GM23338 (cell line): ENCODE measurements around the gene CHRNB2. TPM values are rescaled to one million over a fixed set of nuclear protein-coding genes. Genes with fewer than 3 reads are reported as not detected.

Experiments
- ATAC-seq: fragments of 200-7000 bp; cut with Tn5 transposase; 3 replicates; pipeline ENCODE4 v1.9.1; 2020
- DNase-seq: peaks from one replicate; pipeline ENCODE4 v3.0.0-alpha.2; 2015; ENCODE audit warnings: low spot score
- H2AFZ ChIP-seq: fragments of 200-600 bp; sonication (generic); 2 replicates; pipeline ENCODE4 v1.8.0; 2016; ENCODE audit warnings: antibody characterized with exemption, mild to moderate bottlenecking, moderate library complexity
- H3F3A ChIP-seq: fragments of 200-600 bp; sonication (generic); replicated peaks from 2 replicates; pipeline ENCODE4 v1.8.0; 2017; ENCODE audit warnings: antibody characterized with exemption, mixed run types, low read depth
- H3K27ac ChIP-seq: fragments of 200-600 bp; sonication (generic); 2 replicates; pipeline ENCODE4 v1.6.1; 2016; ENCODE audit warnings: low read depth
- H3K27me3 ChIP-seq: fragments of 200-600 bp; sonication (generic); 2 replicates; pipeline ENCODE4 v1.8.0; 2016; ENCODE audit warnings: mild to moderate bottlenecking, mixed run types, moderate library complexity; ENCODE audit not compliant: insufficient read depth
- H3K36me3 ChIP-seq: fragments of 200-600 bp; sonication (generic); 2 replicates; pipeline ENCODE4 v1.8.0; 2016; ENCODE audit warnings: mild to moderate bottlenecking; ENCODE audit not compliant: insufficient read depth
- H3K4me1 ChIP-seq: fragments of 200-600 bp; sonication (generic); 2 replicates; pipeline ENCODE4 v1.8.0; 2016; ENCODE audit warnings: mild to moderate bottlenecking, moderate library complexity; ENCODE audit not compliant: insufficient read depth
- H3K4me2 ChIP-seq: fragments of 200-600 bp; sonication (generic); 2 replicates; pipeline ENCODE4 v1.7.1; 2017; ENCODE audit warnings: mixed run types
- H3K4me3 ChIP-seq: fragments of 200-600 bp; sonication (generic); 2 replicates; pipeline ENCODE4 v1.6.1; 2016; ENCODE audit warnings: mixed run types
- H3K79me2 ChIP-seq: fragments of 200-600 bp; sonication (generic); replicated peaks from 2 replicates; pipeline ENCODE4 v1.8.0; 2017; ENCODE audit warnings: mild to moderate bottlenecking; ENCODE audit not compliant: insufficient read depth
- H3K9me2 ChIP-seq: fragments of 200-600 bp; sonication (generic); 2 replicates; pipeline ENCODE4 v1.8.0; 2017; ENCODE audit not compliant: insufficient read depth
- H4K20me1 ChIP-seq: fragments of 200-600 bp; sonication (generic); replicated peaks from 2 replicates; pipeline ENCODE4 v1.8.0; 2017; ENCODE audit warnings: mild to moderate bottlenecking; ENCODE audit not compliant: insufficient read depth
- H3K27ac Mint-ChIP-seq: 2 replicates; pipeline ENCODE4 v1.8.0; 2020; ENCODE audit warnings: inconsistent platforms, mild to moderate bottlenecking, moderate library complexity, mixed read lengths
- H3K27me3 Mint-ChIP-seq: 3 replicates; pipeline ENCODE4 v1.8.0; 2022; ENCODE audit warnings: low read depth, mild to moderate bottlenecking, moderate library complexity, mixed read lengths, inconsistent platforms; ENCODE audit not compliant: insufficient read depth, poor library complexity
- H3K36me3 Mint-ChIP-seq: 3 replicates; pipeline ENCODE4 v1.8.0; 2021; ENCODE audit warnings: low read depth, mild to moderate bottlenecking, inconsistent platforms, moderate library complexity, mixed read lengths
- H3K4me1 Mint-ChIP-seq: 3 replicates; pipeline ENCODE4 v1.8.0; 2020; ENCODE audit warnings: mild to moderate bottlenecking, inconsistent platforms, mixed read lengths
- H3K4me3 Mint-ChIP-seq: 3 replicates; pipeline ENCODE4 v1.8.0; 2021; ENCODE audit warnings: moderate library complexity, mild to moderate bottlenecking, inconsistent platforms, mixed read lengths
- H3K9me3 Mint-ChIP-seq: 3 replicates; pipeline ENCODE4 v1.8.0; 2020; ENCODE audit warnings: moderate library complexity, mild to moderate bottlenecking, inconsistent platforms, mixed read lengths
- CREB1 ChIP-seq: fragments of 250-450 bp; sonication (Bioruptor Pico); IDR thresholded peaks from 2 replicates; pipeline ENCODE4 v1.5.0; 2020; ENCODE audit warnings: low read depth, mild to moderate bottlenecking, moderate library complexity
- ETS1 ChIP-seq: IDR thresholded peaks from 2 replicates; pipeline ENCODE4 v1.6.1; 2016; ENCODE audit warnings: antibody characterized with exemption
- EZH2 ChIP-seq: fragments of 200-600 bp; sonication (generic); IDR thresholded peaks from one replicate; pipeline ENCODE4 v1.8.0; 2017; ENCODE audit warnings: antibody characterized with exemption, mild to moderate bottlenecking, low read depth; ENCODE audit not compliant: unreplicated experiment
- EZH2phosphoT487 ChIP-seq: fragments of 200-600 bp; sonication (generic); IDR thresholded peaks from one replicate; pipeline ENCODE4 v1.8.1; 2018; ENCODE audit warnings: antibody characterized with exemption; ENCODE audit not compliant: unreplicated experiment
- JUNB ChIP-seq: IDR thresholded peaks from one replicate; pipeline ENCODE4 v1.6.1; 2016; ENCODE audit warnings: antibody characterized with exemption; ENCODE audit not compliant: unreplicated experiment
- NANOG ChIP-seq: IDR thresholded peaks from 2 replicates; pipeline ENCODE4 v1.6.1; 2016; ENCODE audit warnings: antibody characterized with exemption, borderline replicate concordance
- POLR2AphosphoS5 ChIP-seq: IDR thresholded peaks from 2 replicates; pipeline ENCODE4 v1.6.1; 2016; ENCODE audit warnings: antibody characterized with exemption, low read depth
- STAT1 ChIP-seq: IDR thresholded peaks from one replicate; pipeline ENCODE4 v1.6.1; 2016; ENCODE audit warnings: antibody characterized with exemption; ENCODE audit not compliant: unreplicated experiment
- ZNF114 ChIP-seq: fragments of 250-450 bp; sonication (Bioruptor Pico); IDR thresholded peaks from 2 replicates; pipeline ENCODE4 v1.5.0; 2020; ENCODE audit warnings: mild to moderate bottlenecking, moderate library complexity
- ZNF331 ChIP-seq: fragments of 250-450 bp; sonication (Bioruptor Pico); IDR thresholded peaks from 2 replicates; pipeline ENCODE4 v1.5.0; 2020; ENCODE audit warnings: low read depth, mild to moderate bottlenecking, moderate library complexity
- polyA plus RNA-seq: library from polyadenylated mRNA; unstranded; fragments of >200 nt; fragmentation: Nextera tagmentation; extraction: Ambion mirVana; gene quantifications from 2 replicates; pipeline ENCODE4 v1.2.1, GENCODE V29; 2016
- total RNA-seq: library from RNA; depleted of rRNA; stranded (reverse); fragments of >200 nt; shearing (Covaris generic); gene quantifications from 2 replicates; pipeline ENCODE4 v1.2.3, GENCODE V29; 2014
- TF ChIP-seq, protein P1 (sequence below): IDR thresholded peaks from one replicate; pipeline ENCODE4 v1.6.1; 2018; ENCODE audit warnings: antibody characterized with exemption; ENCODE audit not compliant: unreplicated experiment
- TF ChIP-seq, protein P2 (sequence below), 2 experiments: fragments of 200-600 bp in 1 of 2; sonication (generic) in 1 of 2; conservative IDR thresholded peaks; 2 replicates each; pipeline versions ENCODE4 v1.5.1 to v1.6.1; 2016 to 2017; ENCODE audit warnings: antibody characterized with exemption in 2 of 2, low read depth in 2 of 2, mild to moderate bottlenecking in 2 of 2, moderate library complexity in 1 of 2
- TF ChIP-seq, protein P3 (sequence below): fragments of 250-450 bp; sonication (Bioruptor Pico); IDR thresholded peaks from 2 replicates; pipeline ENCODE4 v1.5.0; 2020; ENCODE audit warnings: mild to moderate bottlenecking, moderate library complexity

Gene CHRNB2
- total and polyA plus RNA-seq, 2 experiments from 2014 or later: 0.73 to 3.6 TPM

DNA sequence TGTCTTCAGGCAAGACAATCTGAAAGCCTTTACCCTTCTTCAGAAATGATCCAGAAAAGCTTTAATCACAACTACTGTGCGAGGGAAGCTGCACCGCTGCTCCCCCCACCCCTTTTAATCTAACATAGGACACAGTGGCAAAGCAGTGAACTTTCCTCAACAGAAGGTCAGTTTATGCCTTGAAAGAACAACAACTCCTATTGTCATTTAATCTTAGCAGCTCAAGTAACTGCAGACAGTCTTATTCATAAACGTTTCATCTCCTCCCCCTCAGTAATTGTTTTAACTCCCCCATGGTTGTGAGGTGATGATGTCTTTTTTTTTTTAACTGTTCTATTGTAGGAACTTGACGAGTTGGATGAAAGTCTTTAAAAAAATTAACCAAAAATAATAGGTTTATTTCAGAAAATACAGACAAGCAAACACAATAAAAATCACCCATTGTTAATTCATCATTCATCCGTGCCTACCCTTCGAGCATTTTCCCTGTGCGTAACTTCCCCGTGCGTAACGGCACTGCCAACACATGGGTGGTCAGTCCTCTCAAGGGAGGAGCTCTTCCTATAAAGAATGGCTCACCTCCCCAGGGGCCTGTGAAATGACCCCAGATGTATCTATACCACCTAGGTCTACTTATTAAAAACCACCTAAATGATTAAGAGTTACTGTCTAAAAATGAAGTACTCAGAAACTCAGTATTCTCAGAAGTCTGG lies 43.7 kb downstream of the CHRNB2 start:
- Histone ChIP-seq H3K27ac (peak overlapping the region; percentile 76), H3K79me2 (peaks cover 76% of the 10 kb centered on the region), H3K4me3 (peak overlapping the region; percentile 31), H3K4me2 (peak overlapping the region; percentile 73), H3K27me3 (no peaks in the 10 kb centered on the region), H2AFZ (no peak overlapping the region), H3K36me3 (no peaks in the 10 kb centered on the region), H3K4me1 (peaks cover 51% of the 10 kb centered on the region), H4K20me1 (no peaks in the 10 kb centered on the region; the same call in 1 of the 2 replicates), H3F3A (peaks cover 12% of the 10 kb centered on the region; the same call in 1 of the 2 replicates), H3K9me2 (no peaks in the 10 kb centered on the region)
- Mint-ChIP-seq H3K4me3 (peak overlapping the region; percentile 50), H3K36me3 (no peaks in the 10 kb centered on the region; the same call in 2 of the 3 replicates), H3K9me3 (no peaks in the 10 kb centered on the region; the same call in 2 of the 3 replicates), H3K27me3 (peaks cover 19% of the 10 kb centered on the region), H3K4me1 (peaks cover 55% of the 10 kb centered on the region), H3K27ac (peak overlapping the region; percentile 95)
- no peak for TF ChIP-seq JUNB
- TF ChIP-seq POLR2AphosphoS5: no peak
- TF ChIP-seq, protein P1, sequence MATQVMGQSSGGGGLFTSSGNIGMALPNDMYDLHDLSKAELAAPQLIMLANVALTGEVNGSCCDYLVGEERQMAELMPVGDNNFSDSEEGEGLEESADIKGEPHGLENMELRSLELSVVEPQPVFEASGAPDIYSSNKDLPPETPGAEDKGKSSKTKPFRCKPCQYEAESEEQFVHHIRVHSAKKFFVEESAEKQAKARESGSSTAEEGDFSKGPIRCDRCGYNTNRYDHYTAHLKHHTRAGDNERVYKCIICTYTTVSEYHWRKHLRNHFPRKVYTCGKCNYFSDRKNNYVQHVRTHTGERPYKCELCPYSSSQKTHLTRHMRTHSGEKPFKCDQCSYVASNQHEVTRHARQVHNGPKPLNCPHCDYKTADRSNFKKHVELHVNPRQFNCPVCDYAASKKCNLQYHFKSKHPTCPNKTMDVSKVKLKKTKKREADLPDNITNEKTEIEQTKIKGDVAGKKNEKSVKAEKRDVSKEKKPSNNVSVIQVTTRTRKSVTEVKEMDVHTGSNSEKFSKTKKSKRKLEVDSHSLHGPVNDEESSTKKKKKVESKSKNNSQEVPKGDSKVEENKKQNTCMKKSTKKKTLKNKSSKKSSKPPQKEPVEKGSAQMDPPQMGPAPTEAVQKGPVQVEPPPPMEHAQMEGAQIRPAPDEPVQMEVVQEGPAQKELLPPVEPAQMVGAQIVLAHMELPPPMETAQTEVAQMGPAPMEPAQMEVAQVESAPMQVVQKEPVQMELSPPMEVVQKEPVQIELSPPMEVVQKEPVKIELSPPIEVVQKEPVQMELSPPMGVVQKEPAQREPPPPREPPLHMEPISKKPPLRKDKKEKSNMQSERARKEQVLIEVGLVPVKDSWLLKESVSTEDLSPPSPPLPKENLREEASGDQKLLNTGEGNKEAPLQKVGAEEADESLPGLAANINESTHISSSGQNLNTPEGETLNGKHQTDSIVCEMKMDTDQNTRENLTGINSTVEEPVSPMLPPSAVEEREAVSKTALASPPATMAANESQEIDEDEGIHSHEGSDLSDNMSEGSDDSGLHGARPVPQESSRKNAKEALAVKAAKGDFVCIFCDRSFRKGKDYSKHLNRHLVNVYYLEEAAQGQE: no peak
- no peak for TF ChIP-seq EZH2
- no peak for TF ChIP-seq ZNF331 (CRISPR knock-in tag)
- TF ChIP-seq, protein P2, sequence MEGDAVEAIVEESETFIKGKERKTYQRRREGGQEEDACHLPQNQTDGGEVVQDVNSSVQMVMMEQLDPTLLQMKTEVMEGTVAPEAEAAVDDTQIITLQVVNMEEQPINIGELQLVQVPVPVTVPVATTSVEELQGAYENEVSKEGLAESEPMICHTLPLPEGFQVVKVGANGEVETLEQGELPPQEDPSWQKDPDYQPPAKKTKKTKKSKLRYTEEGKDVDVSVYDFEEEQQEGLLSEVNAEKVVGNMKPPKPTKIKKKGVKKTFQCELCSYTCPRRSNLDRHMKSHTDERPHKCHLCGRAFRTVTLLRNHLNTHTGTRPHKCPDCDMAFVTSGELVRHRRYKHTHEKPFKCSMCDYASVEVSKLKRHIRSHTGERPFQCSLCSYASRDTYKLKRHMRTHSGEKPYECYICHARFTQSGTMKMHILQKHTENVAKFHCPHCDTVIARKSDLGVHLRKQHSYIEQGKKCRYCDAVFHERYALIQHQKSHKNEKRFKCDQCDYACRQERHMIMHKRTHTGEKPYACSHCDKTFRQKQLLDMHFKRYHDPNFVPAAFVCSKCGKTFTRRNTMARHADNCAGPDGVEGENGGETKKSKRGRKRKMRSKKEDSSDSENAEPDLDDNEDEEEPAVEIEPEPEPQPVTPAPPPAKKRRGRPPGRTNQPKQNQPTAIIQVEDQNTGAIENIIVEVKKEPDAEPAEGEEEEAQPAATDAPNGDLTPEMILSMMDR (conservative IDR thresholded peaks at IDR 0.05; ENCODE audit: low read depth in 2 of 2): no peak
- no peak for TF ChIP-seq STAT1
- no peak for TF ChIP-seq ZNF114 (CRISPR knock-in tag)
- no peak for TF ChIP-seq NANOG
- no peak for TF ChIP-seq CREB1 (CRISPR knock-in tag)
- TF ChIP-seq, protein P3, sequence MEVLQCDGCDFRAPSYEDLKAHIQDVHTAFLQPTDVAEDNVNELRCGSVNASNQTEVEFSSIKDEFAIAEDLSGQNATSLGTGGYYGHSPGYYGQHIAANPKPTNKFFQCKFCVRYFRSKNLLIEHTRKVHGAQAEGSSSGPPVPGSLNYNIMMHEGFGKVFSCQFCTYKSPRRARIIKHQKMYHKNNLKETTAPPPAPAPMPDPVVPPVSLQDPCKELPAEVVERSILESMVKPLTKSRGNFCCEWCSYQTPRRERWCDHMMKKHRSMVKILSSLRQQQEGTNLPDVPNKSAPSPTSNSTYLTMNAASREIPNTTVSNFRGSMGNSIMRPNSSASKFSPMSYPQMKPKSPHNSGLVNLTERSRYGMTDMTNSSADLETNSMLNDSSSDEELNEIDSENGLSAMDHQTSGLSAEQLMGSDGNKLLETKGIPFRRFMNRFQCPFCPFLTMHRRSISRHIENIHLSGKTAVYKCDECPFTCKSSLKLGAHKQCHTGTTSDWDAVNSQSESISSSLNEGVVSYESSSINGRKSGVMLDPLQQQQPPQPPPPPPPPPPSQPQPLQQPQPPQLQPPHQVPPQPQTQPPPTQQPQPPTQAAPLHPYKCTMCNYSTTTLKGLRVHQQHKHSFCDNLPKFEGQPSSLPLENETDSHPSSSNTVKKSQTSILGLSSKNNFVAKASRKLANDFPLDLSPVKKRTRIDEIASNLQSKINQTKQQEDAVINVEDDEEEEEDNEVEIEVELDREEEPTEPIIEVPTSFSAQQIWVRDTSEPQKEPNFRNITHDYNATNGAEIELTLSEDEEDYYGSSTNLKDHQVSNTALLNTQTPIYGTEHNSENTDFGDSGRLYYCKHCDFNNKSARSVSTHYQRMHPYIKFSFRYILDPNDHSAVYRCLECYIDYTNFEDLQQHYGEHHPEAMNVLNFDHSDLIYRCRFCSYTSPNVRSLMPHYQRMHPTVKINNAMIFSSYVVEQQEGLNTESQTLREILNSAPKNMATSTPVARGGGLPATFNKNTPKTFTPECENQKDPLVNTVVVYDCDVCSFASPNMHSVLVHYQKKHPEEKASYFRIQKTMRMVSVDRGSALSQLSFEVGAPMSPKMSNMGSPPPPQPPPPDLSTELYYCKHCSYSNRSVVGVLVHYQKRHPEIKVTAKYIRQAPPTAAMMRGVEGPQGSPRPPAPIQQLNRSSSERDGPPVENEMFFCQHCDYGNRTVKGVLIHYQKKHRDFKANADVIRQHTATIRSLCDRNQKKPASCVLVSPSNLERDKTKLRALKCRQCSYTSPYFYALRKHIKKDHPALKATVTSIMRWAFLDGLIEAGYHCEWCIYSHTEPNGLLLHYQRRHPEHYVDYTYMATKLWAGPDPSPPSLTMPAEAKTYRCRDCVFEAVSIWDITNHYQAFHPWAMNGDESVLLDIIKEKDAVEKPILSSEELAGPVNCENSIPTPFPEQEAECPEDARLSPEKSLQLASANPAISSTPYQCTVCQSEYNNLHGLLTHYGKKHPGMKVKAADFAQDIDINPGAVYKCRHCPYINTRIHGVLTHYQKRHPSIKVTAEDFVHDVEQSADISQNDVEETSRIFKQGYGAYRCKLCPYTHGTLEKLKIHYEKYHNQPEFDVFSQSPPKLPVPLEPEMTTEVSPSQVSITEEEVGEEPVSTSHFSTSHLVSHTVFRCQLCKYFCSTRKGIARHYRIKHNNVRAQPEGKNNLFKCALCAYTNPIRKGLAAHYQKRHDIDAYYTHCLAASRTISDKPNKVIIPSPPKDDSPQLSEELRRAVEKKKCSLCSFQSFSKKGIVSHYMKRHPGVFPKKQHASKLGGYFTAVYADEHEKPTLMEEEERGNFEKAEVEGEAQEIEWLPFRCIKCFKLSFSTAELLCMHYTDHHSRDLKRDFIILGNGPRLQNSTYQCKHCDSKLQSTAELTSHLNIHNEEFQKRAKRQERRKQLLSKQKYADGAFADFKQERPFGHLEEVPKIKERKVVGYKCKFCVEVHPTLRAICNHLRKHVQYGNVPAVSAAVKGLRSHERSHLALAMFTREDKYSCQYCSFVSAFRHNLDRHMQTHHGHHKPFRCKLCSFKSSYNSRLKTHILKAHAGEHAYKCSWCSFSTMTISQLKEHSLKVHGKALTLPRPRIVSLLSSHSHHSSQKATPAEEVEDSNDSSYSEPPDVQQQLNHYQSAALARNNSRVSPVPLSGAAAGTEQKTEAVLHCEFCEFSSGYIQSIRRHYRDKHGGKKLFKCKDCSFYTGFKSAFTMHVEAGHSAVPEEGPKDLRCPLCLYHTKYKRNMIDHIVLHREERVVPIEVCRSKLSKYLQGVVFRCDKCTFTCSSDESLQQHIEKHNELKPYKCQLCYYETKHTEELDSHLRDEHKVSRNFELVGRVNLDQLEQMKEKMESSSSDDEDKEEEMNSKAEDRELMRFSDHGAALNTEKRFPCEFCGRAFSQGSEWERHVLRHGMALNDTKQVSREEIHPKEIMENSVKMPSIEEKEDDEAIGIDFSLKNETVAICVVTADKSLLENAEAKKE (CRISPR knock-in tag): no peak
- TF ChIP-seq EZH2phosphoT487: no peak
- no peak for TF ChIP-seq ETS1
- DNase-seq: peak; percentile 44
- ATAC-seq: no peak
